Activated naive CD4-positive, alpha-beta T cell treated with anti-CD3 and anti-CD28 coated beads, Interleukin-2, amount 50 U/mL, for 24 hours (primary cell): ENCODE data around the gene ADAMTS3.
"Not testable (repeated sequence)": the region's sequence is repeated elsewhere in the genome, so short reads cannot be mapped to it uniquely, and the experiment has no call there.

Experiments used
- H3K27ac Mint-ChIP-seq: one replicate; pipeline ENCODE4 v1.8.0; 2021; ENCODE audit warnings: mild to moderate bottlenecking, mixed read lengths
- H3K27me3 Mint-ChIP-seq: one replicate; pipeline ENCODE4 v1.8.0; 2021; ENCODE audit warnings: mixed read lengths
- H3K36me3 Mint-ChIP-seq: one replicate; pipeline ENCODE4 v1.8.0; 2021; ENCODE audit warnings: mixed read lengths
- H3K4me1 Mint-ChIP-seq: one replicate; pipeline ENCODE4 v1.8.0; 2021; ENCODE audit warnings: mixed read lengths
- H3K4me3 Mint-ChIP-seq: one replicate; pipeline ENCODE4 v1.8.0; 2021; ENCODE audit warnings: mild to moderate bottlenecking, mixed read lengths
- H3K9me3 Mint-ChIP-seq: one replicate; pipeline ENCODE4 v1.8.0; 2021; ENCODE audit warnings: mixed read lengths

ADAMTS3 gene

GRCh38 chr4:72564789-72565188 is 4.2 kb downstream of the ADAMTS3 start:
- no peaks in the 10 kb centered on the region for H3K36me3 Mint-ChIP-seq
- H3K9me3 Mint-ChIP-seq: no peaks in the 10 kb centered on the region
- H3K4me1 Mint-ChIP-seq: peaks cover 27% of the 10 kb centered on the region
- no peak overlapping the region for H3K27ac Mint-ChIP-seq
- no peak overlapping the region for H3K4me3 Mint-ChIP-seq
- H3K27me3 Mint-ChIP-seq: peaks cover 29% of the 10 kb centered on the region

GRCh38 chr4:72564184-72564583 is 4.8 kb downstream of the ADAMTS3 start:
- Mint-ChIP-seq H3K36me3 (no peaks in the 10 kb centered on the region), H3K4me3 (no peak overlapping the region), H3K27me3 (peaks cover 27% of the 10 kb centered on the region)

GRCh38 chr4:72558655-72559054 is 10.4 kb downstream of the ADAMTS3 start:
- Mint-ChIP-seq H3K4me1 (no peaks in the 10 kb centered on the region), H3K4me3 (no peak overlapping the region), H3K36me3 (no peaks in the 10 kb centered on the region), H3K27me3 (peaks cover 5% of the 10 kb centered on the region), H3K9me3 (no peaks in the 10 kb centered on the region), H3K27ac (no peak overlapping the region)

More at GRCh38 chr4:72564184-72564583, 4.8 kb downstream of the ADAMTS3 start:
- Mint-ChIP-seq H3K9me3 (no peaks in the 10 kb centered on the region), H3K4me1 (peaks cover 24% of the 10 kb centered on the region), H3K27ac (no peak overlapping the region)

GRCh38 chr4:72557021-72557420 is 12.0 kb downstream of the ADAMTS3 start:
- no peak overlapping the region for H3K4me3 Mint-ChIP-seq
- no peaks in the 10 kb centered on the region for H3K9me3 Mint-ChIP-seq
- no peaks in the 10 kb centered on the region for H3K4me1 Mint-ChIP-seq
- H3K27ac Mint-ChIP-seq: no peak overlapping the region
- H3K36me3 Mint-ChIP-seq: no peaks in the 10 kb centered on the region
- peaks cover 5% of the 10 kb centered on the region for H3K27me3 Mint-ChIP-seq

GRCh38 chr4:72555377-72555831 is 13.6 kb downstream of the ADAMTS3 start:
- H3K9me3 Mint-ChIP-seq: no peaks in the 10 kb centered on the region
- H3K4me3 Mint-ChIP-seq: no peak overlapping the region
- H3K36me3 Mint-ChIP-seq: no peaks in the 10 kb centered on the region
- no peak overlapping the region for H3K27ac Mint-ChIP-seq
- H3K27me3 Mint-ChIP-seq: peaks cover 5% of the 10 kb centered on the region
- H3K4me1 Mint-ChIP-seq: no peaks in the 10 kb centered on the region

GRCh38 chr4:72553540-72554337 is 15.3 kb downstream of the ADAMTS3 start:
- Mint-ChIP-seq H3K4me1 (no peaks in the 10 kb centered on the region), H3K36me3 (no peaks in the 10 kb centered on the region), H3K9me3 (no peaks in the 10 kb centered on the region), H3K27me3 (peaks cover 5% of the 10 kb centered on the region), H3K27ac (no peak overlapping the region), H3K4me3 (no peak overlapping the region)

GRCh38 chr4:72552447-72552846 is 16.6 kb downstream of the ADAMTS3 start:
- no peaks in the 10 kb centered on the region for H3K9me3 Mint-ChIP-seq
- peaks cover 7% of the 10 kb centered on the region for H3K27me3 Mint-ChIP-seq
- no peak overlapping the region for H3K27ac Mint-ChIP-seq
- H3K36me3 Mint-ChIP-seq: no peaks in the 10 kb centered on the region
- H3K4me3 Mint-ChIP-seq: no peak overlapping the region
- no peaks in the 10 kb centered on the region for H3K4me1 Mint-ChIP-seq

- Mint-ChIP-seq H3K4me3 (no peak overlapping the region), H3K36me3 (no peaks in the 10 kb centered on the region), H3K27me3 (peaks cover 3% of the 10 kb centered on the region), H3K4me1 (no peaks in the 10 kb centered on the region), H3K27ac (no peak overlapping the region), H3K9me3 (no peaks in the 10 kb centered on the region)
These were observed 22.6 kb downstream of the ADAMTS3 start for GRCh38 chr4:72546456-72546855.

GRCh38 chr4:72540694-72541093 is 28.3 kb downstream of the ADAMTS3 start:
- H3K27ac Mint-ChIP-seq, H3K4me1 Mint-ChIP-seq, H3K27me3 Mint-ChIP-seq, H3K36me3 Mint-ChIP-seq, H3K4me3 Mint-ChIP-seq: not testable (repeated sequence)
- H3K9me3 Mint-ChIP-seq: peaks cover 15% of the 10 kb centered on the region

GRCh38 chr4:72538006-72538405 is 31.0 kb downstream of the ADAMTS3 start:
- Mint-ChIP-seq H3K36me3 (no peaks in the 10 kb centered on the region), H3K9me3 (peaks cover 15% of the 10 kb centered on the region), H3K4me3 (no peak overlapping the region), H3K4me1 (no peaks in the 10 kb centered on the region), H3K27ac (peak overlapping the region; percentile 32), H3K27me3 (no peaks in the 10 kb centered on the region)

- Mint-ChIP-seq H3K27me3 (no peaks in the 10 kb centered on the region), H3K27ac (no peak overlapping the region), H3K36me3 (no peaks in the 10 kb centered on the region), H3K4me1 (no peaks in the 10 kb centered on the region), H3K4me3 (no peak overlapping the region), H3K9me3 (peaks cover 15% of the 10 kb centered on the region)
These were observed 32.6 kb downstream of the ADAMTS3 start for GRCh38 chr4:72536443-72536842.

GRCh38 chr4:72531768-72532290 is 37.2 kb downstream of the ADAMTS3 start:
- Mint-ChIP-seq H3K4me3 (no peak overlapping the region), H3K9me3 (no peaks in the 10 kb centered on the region), H3K36me3 (no peaks in the 10 kb centered on the region), H3K27me3 (no peaks in the 10 kb centered on the region), H3K4me1 (no peaks in the 10 kb centered on the region), H3K27ac (no peak overlapping the region)

GRCh38 chr4:72531322-72531721 is 37.7 kb downstream of the ADAMTS3 start:
- H3K4me1 Mint-ChIP-seq: no peaks in the 10 kb centered on the region
- no peaks in the 10 kb centered on the region for H3K36me3 Mint-ChIP-seq
- no peak overlapping the region for H3K27ac Mint-ChIP-seq
- H3K4me3 Mint-ChIP-seq: no peak overlapping the region
- no peaks in the 10 kb centered on the region for H3K9me3 Mint-ChIP-seq
- no peaks in the 10 kb centered on the region for H3K27me3 Mint-ChIP-seq

GRCh38 chr4:72529148-72529822 is 39.7 kb downstream of the ADAMTS3 start:
- Mint-ChIP-seq H3K4me3 (no peak overlapping the region), H3K4me1 (no peaks in the 10 kb centered on the region), H3K27me3 (no peaks in the 10 kb centered on the region), H3K9me3 (no peaks in the 10 kb centered on the region), H3K27ac (no peak overlapping the region), H3K36me3 (no peaks in the 10 kb centered on the region)

- no peak overlapping the region for H3K4me3 Mint-ChIP-seq
- H3K27me3 Mint-ChIP-seq: peaks cover 2% of the 10 kb centered on the region
- no peaks in the 10 kb centered on the region for H3K36me3 Mint-ChIP-seq
- H3K4me1 Mint-ChIP-seq: no peaks in the 10 kb centered on the region
- H3K27ac Mint-ChIP-seq: no peak overlapping the region
- H3K9me3 Mint-ChIP-seq: no peaks in the 10 kb centered on the region
These were observed 41.9 kb downstream of the ADAMTS3 start for GRCh38 chr4:72527038-72527646.

GRCh38 chr4:72525938-72526337 is 43.1 kb downstream of the ADAMTS3 start:
- Mint-ChIP-seq H3K27me3 (peaks cover 2% of the 10 kb centered on the region), H3K4me3 (no peak overlapping the region), H3K9me3 (no peaks in the 10 kb centered on the region), H3K27ac (no peak overlapping the region), H3K4me1 (no peaks in the 10 kb centered on the region), H3K36me3 (no peaks in the 10 kb centered on the region)
